Small intestine (tissue), 7 donors: ENCODE results near the gene CIAO2B. TPM values are rescaled to one million over a fixed set of nuclear protein-coding genes. Genes with fewer than 3 reads are reported as not detected.
"Not testable (repeated sequence)": the region's sequence is repeated elsewhere in the genome, so short reads cannot be mapped to it uniquely, and the experiment has no call there.

Experiments
- DNase-seq, 2 donors: peaks; one replicate each; pipeline versions ENCODE4 v3.0.0 to v3.0.0-alpha.2; 2013
- FAIRE-seq: peaks from 2 replicates; lab custom pipeline; 2012; peaks lifted over from hg19 to GRCh38; lab: Jason Lieb, UNC
- H3K27ac ChIP-seq, 3 donors: one replicate each; pipeline ENCODE4 v1.5.1; 2013; ENCODE audit warnings: low read length in 2 of 3, mild to moderate bottlenecking in 2 of 3, control low read depth in 1 of 3, inconsistent platforms in 1 of 3, low read depth in 1 of 3, moderate library complexity in 1 of 3
- H3K27me3 ChIP-seq, 3 donors: one replicate each; pipeline ENCODE4 v1.6.1; 2013; ENCODE audit warnings: low read length in 3 of 3, inconsistent platforms in 1 of 3; ENCODE audit not compliant: control insufficient read depth in 3 of 3, insufficient read depth in 3 of 3
- H3K36me3 ChIP-seq, 3 donors: one replicate each; pipeline ENCODE4 v1.6.1; 2013; ENCODE audit warnings: low read length in 3 of 3, inconsistent platforms in 1 of 3, low read depth in 1 of 3, mild to moderate bottlenecking in 1 of 3, moderate library complexity in 1 of 3; ENCODE audit not compliant: control insufficient read depth in 3 of 3, insufficient read depth in 2 of 3
- H3K4me1 ChIP-seq, 3 donors: one replicate each; pipeline ENCODE4 v1.6.1; 2013; ENCODE audit warnings: low read length in 2 of 3, inconsistent platforms in 1 of 3, low read depth in 1 of 3, mild to moderate bottlenecking in 1 of 3, moderate library complexity in 1 of 3; ENCODE audit not compliant: control insufficient read depth in 3 of 3, insufficient read depth in 2 of 3
- H3K4me3 ChIP-seq, 3 donors: one replicate each; pipeline ENCODE4 v1.5.1; 2013; ENCODE audit warnings: low read length in 3 of 3, control low read depth in 1 of 3, inconsistent platforms in 1 of 3, low read depth in 1 of 3, mild to moderate bottlenecking in 1 of 3, moderate library complexity in 1 of 3
- H3K9me3 ChIP-seq, 2 donors: one replicate each; pipeline ENCODE4 v1.6.1; 2013; ENCODE audit warnings: low read depth in 1 of 2, low read length in 1 of 2; ENCODE audit not compliant: control insufficient read depth in 2 of 2, insufficient read depth in 1 of 2
- WGBS, 3 donors: extraction: QIAGEN DNeasy Blood & Tissue Kit; methylation state at CpG; one replicate each; pipeline ENCODE4 v1.1.7; 2013; 5-methylcytosine and 5-hydroxymethylcytosine counted together
- polyA plus RNA-seq, 4 donors: library from polyadenylated mRNA; stranded (reverse) in 3 of 4; unstranded in 1 of 4; fragments of 200-250 nt in 3 of 4; fragments of 120-200 nt in 1 of 4; gene quantifications; one replicate each; pipeline versions ENCODE4 v1.2.1 to v1.2.3, GENCODE V29; 2013
- donor health status: healthy with polysubstance abuse.
- donor health status: control.
- donor health status: control.
- donor health status: Bipolar disorder and iron deficiency.
- donor health status: healthy.

CIAO2B gene
- polyA plus RNA-seq, 4 donors: 79.7 to 274 (median 232) TPM

DNA sequence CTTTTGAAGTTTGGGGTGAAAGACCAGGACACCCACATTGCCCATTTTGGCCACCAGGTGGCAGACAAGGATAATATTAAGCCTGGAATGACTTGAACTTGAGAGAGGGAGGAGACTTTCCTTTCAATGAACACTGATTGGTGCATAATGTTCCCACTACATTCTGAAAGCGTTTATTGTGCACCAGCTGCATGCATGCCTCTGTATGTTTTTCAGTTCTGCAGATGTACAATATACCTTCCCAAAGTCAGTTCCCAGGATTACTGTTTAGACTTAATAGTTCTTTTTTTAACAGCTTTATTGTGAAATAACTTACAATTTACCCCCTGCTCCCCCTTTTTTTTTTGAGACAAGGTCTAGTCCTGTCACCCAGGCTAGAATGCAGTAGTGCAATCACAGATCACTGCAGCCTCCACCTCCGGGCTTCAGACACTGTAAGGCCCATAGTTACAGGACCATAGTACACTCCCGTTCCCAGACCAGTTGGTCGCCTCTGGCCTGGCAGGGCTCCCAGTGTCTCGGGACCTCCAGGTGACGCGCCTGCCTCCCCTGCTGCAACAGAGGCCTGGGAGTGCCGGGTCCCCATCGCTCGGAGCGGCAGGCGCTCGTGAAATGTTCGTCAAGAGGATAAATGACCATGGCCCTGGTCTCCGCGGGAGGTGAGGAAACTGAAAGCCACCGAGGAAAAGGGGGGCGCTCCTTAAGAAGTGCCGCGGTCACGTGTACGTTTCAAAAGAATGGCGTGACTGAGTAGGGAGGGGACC lies 13.3 kb upstream of the CIAO2B start:
- Histone ChIP-seq H3K36me3 (peaks cover 5 to 20% (median 14%) of the 10 kb centered on the region in 3 donors), H3K4me1 (peaks cover 0 to 21% (median 1%) of the 10 kb centered on the region in 3 donors), H3K27me3 (peaks cover 0 to 22% (median 7%) of the 10 kb centered on the region in 3 donors), H3K9me3 (no peaks in the 10 kb centered on the region), H3K27ac (peak overlapping the region in 1 of 3 donors; percentile 34), H3K4me3 (peak overlapping the region in 2 of 3 donors; percentile 47 to 51)
- FAIRE-seq: peak; percentile 53
- 0 to 1% (median 1%) methylated on average over 17 to 22 of the region's 23 CpGs for WGBS, 3 donors
- DNase-seq: peak; percentile 93 to 94

DNA sequence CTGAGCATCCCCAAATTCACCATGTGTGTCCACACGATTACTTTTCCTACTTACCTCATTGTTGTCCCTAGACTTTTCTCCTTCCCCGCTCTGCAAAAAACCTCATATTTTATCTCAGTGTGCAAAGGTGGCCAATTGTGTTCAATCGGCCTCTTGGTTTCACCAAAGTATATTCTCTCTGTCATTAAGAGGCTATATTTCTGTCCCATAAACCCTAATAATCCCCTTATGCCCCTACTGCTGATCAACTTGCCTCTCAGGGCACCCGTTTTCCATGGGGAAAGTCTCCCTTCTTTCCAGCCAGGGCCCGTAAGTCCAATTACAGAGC lies 12.7 kb upstream of the CIAO2B start:
- no peak for DNase-seq
- no peak overlapping the region for H3K27ac ChIP-seq
- peaks cover 0 to 26% (median 1%) of the 10 kb centered on the region in 3 donors for H3K4me1 ChIP-seq
- FAIRE-seq: no peak
- no peak overlapping the region for H3K4me3 ChIP-seq
- 18 to 32% (median 20%) methylated on average over 5 of the region's 5 CpGs for WGBS, 3 donors
- no peaks in the 10 kb centered on the region for H3K9me3 ChIP-seq
- H3K36me3 ChIP-seq: peaks cover 10 to 26% (median 17%) of the 10 kb centered on the region in 3 donors
- peaks cover 0 to 22% (median 6%) of the 10 kb centered on the region in 3 donors for H3K27me3 ChIP-seq

DNA sequence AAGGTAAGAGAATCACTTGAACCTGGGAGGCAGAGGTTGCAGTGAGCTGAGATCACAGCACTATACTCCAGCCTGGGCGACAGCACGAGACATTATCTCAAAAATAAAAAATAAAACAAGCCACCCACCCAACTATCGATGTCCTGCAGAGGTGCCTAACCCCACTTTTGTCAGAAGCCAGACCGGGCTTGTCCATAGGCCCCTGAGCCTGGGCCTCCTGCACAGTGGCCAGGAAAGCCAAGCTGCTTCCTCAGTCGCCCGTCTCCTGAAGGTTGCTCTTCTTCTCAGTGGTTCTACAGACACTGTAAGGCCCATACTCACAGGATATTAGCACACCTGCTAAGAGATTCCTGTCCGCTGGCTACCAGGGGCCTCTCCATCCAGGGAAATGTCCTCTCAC lies 12.3 kb upstream of the CIAO2B start:
- no peak overlapping the region for H3K27ac ChIP-seq
- peaks cover 12 to 30% (median 21%) of the 10 kb centered on the region in 3 donors for H3K36me3 ChIP-seq
- FAIRE-seq: no peak
- WGBS, 3 donors: 63 to 74% (median 72%) methylated on average over 7 of the region's 7 CpGs
- H3K27me3 ChIP-seq: peaks cover 0 to 22% (median 5%) of the 10 kb centered on the region in 3 donors
- H3K9me3 ChIP-seq: no peaks in the 10 kb centered on the region
- no peak overlapping the region for H3K4me3 ChIP-seq
- peaks cover 0 to 30% (median 1%) of the 10 kb centered on the region in 3 donors for H3K4me1 ChIP-seq
- no peak for DNase-seq

DNA sequence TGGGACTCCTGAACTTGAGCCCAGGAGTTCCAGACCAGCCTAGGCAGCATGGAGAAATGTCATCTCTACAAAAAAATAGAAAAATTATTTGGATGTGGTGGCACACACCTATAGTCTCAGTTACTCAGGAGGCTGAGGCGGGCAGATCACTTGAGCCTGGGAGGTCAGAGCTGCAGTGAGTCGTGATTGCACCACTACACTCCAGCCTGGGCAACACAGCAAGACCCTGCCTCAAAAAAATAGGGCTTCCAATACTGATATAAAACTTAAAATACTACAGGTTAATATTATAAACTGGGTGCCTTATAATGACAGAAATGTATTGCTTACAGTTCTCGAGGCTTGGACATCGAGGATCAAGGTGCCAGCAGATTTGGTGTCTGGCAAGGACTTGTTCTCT lies 11.7 kb upstream of the CIAO2B start:
- H3K36me3 ChIP-seq: peaks cover 15 to 36% (median 26%) of the 10 kb centered on the region in 3 donors
- no peaks in the 10 kb centered on the region for H3K9me3 ChIP-seq
- H3K4me3 ChIP-seq: no peak overlapping the region
- WGBS, 3 donors: 50 to 81% (median 55%) methylated on average over 4 of the region's 4 CpGs
- DNase-seq (no peak), FAIRE-seq (no peak)
- peaks cover 0 to 22% (median 5%) of the 10 kb centered on the region in 3 donors for H3K27me3 ChIP-seq
- no peak overlapping the region for H3K27ac ChIP-seq
- H3K4me1 ChIP-seq: peaks cover 0 to 31% (median 1%) of the 10 kb centered on the region in 3 donors

DNA sequence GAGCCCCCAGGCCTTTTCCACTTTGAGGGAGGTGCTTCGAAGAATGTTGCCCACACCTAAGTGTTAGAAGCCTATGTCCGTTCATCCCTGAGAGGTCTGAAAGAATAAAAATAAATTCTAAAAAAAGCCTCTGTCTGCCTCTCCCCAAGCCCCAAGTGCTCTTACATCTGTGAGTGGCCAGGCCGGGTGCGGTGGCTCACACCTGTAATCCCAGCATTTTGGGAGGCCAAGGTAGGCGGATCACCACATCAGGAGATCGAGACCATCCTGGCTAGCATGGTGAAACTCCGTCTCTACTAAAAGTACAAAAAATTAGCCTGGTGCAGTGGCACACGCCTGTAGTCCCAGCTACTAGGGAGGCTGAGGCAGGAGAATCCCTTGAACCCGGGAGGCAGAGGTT lies 10.8 kb upstream of the CIAO2B start:
- H3K36me3 ChIP-seq: peaks cover 24 to 46% (median 36%) of the 10 kb centered on the region in 3 donors
- not testable (repeated sequence) for H3K27ac ChIP-seq, H3K9me3 ChIP-seq, DNase-seq, FAIRE-seq, H3K4me3 ChIP-seq
- WGBS, 3 donors: 73 to 84% (median 76%) methylated on average over 9 of the region's 9 CpGs
- H3K4me1 ChIP-seq: peaks cover 0 to 31% (median 5%) of the 10 kb centered on the region in 3 donors
- peaks cover 0 to 18% (median 5%) of the 10 kb centered on the region in 3 donors for H3K27me3 ChIP-seq

DNA sequence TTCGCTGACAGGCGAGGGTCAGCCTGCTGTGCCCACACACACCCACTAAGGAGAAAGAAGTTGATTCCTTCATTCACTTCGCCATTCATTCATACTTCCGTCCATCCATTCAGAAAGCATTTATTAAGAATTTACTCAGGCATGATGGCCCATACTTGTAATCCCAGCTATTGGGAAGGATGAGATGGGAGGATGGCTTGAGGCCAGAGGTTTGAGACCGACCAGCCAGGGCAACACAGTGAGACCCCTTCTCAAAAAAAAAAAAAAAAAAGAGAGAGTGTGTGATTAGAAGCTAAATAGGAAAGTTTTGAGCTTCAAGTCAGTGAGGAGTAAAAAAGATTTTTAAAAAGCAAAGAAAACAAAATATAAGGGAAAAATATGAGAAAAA lies 9.8 kb upstream of the CIAO2B start:
- DNase-seq (no peak), FAIRE-seq (no peak)
- no peaks in the 10 kb centered on the region for H3K9me3 ChIP-seq
- H3K4me3 ChIP-seq: no peak overlapping the region
- H3K4me1 ChIP-seq: peaks cover 0 to 30% (median 5%) of the 10 kb centered on the region in 3 donors
- H3K27me3 ChIP-seq: peaks cover 0 to 11% (median 0%) of the 10 kb centered on the region in 3 donors
- H3K36me3 ChIP-seq: peaks cover 24 to 55% (median 42%) of the 10 kb centered on the region in 3 donors
- H3K27ac ChIP-seq: no peak overlapping the region
- WGBS, 3 donors: 84 to 88% (median 86%) methylated on average over 5 of the region's 5 CpGs

DNA sequence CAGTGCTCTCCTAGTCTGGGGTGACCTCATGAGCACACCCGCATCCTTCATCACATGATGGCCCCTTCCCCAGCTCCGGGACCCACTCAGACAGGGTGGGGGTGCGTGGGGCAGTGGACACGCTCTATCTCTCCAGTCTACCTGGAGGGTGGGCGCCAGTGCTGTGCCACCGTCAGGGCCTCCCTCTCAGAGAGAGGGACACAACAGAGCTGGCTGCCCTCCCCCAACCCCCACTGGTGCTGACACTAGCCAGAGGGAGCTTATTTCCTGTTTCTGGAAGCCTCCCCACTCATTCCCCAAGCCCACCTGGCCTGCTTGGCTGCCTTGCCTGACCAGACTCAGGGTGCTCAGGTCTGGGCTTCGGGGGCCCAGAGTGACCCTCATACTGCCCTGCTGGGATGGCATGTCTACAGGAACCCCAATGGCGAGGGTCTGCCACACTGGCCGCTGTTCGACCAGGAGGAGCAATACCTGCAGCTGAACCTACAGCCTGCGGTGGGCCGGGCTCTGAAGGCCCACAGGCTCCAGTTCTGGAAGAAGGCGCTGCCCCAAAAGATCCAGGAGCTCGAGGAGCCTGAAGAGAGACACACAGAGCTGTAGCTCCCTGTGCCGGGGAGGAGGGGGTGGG lies 9.3 kb upstream of the CIAO2B start:
- Histone ChIP-seq H3K4me3 (no peak overlapping the region), H3K4me1 (peaks cover 0 to 30% (median 5%) of the 10 kb centered on the region in 3 donors), H3K27me3 (peaks cover 0 to 6% (median 0%) of the 10 kb centered on the region in 3 donors), H3K27ac (no peak overlapping the region), H3K9me3 (no peaks in the 10 kb centered on the region), H3K36me3 (peaks cover 24 to 60% (median 42%) of the 10 kb centered on the region in 3 donors)
- FAIRE-seq (no peak), DNase-seq (no peak)
- WGBS, 3 donors: 86 to 93% (median 89%) methylated on average over 15 of the region's 15 CpGs

DNA sequence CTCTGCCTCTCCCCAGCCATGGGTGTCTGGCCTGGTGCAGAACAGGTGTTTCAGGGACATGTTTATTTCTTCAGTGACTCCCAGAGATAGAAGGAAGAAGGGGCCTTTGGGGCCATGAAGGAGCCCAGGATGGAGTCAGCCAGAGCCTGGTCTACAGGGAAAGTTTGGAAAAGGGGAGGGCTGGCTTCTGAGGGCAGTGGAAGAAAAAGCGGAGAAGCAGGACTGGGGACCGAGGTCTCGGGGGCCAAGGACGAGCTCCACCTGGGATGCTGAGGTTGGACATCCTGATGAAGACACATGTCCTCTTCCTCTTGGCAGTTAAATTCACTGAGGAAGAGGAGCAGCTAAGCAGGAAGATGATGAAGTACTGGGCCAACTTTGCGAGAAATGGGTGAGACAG lies 8.8 kb upstream of the CIAO2B start:
- no peaks in the 10 kb centered on the region for H3K9me3 ChIP-seq
- H3K4me3 ChIP-seq: no peak overlapping the region
- H3K36me3 ChIP-seq: peaks cover 25 to 65% (median 47%) of the 10 kb centered on the region in 3 donors
- H3K27me3 ChIP-seq: peaks cover 0 to under 1% (median 0%) of the 10 kb centered on the region in 3 donors
- no peak for FAIRE-seq
- H3K27ac ChIP-seq: peak overlapping the region in 1 of 3 donors; percentile 26
- peaks cover 0 to 29% (median 7%) of the 10 kb centered on the region in 3 donors for H3K4me1 ChIP-seq
- 93 to 97% (median 95%) methylated on average over 5 of the region's 5 CpGs for WGBS, 3 donors
- DNase-seq: no peak
